Mesothelial cell of epicardium (in vitro differentiated cells): Measurements from ENCODE around the gene ST6GAL1. TPM values are rescaled to one million over a fixed set of nuclear protein-coding genes. Genes with fewer than 3 reads are reported as not detected.
A peak's percentile ranks its signal among the peaks of the same experiment; 100 is the strongest.
"Not testable (repeated sequence)": the region's sequence is repeated elsewhere in the genome, so short reads cannot be mapped to it uniquely, and the experiment has no call there.

Experiments used
- DNase-seq, 2 experiments: peaks; one replicate each; pipeline ENCODE4 v3.0.0; 2021; ENCODE audit warnings: low spot score in 2 of 2; ENCODE audit not compliant: unreplicated experiment in 2 of 2
- H3K27ac Mint-ChIP-seq: 2 replicates; pipeline ENCODE4 v1.8.0; 2021; ENCODE audit warnings: mixed read lengths
- H3K27me3 Mint-ChIP-seq: 2 replicates; pipeline ENCODE4 v1.8.0; 2021; ENCODE audit warnings: low read depth, mixed read lengths
- H3K36me3 Mint-ChIP-seq: 2 replicates; pipeline ENCODE4 v1.8.0; 2021; ENCODE audit warnings: mixed read lengths
- H3K4me1 Mint-ChIP-seq: 2 replicates; pipeline ENCODE4 v1.8.0; 2021; ENCODE audit warnings: mixed read lengths
- H3K4me3 Mint-ChIP-seq: 2 replicates; pipeline ENCODE4 v1.8.0; 2021; ENCODE audit warnings: mild to moderate bottlenecking, moderate library complexity, mixed read lengths
- H3K9me3 Mint-ChIP-seq: 2 replicates; pipeline ENCODE4 v1.8.0; 2021; ENCODE audit warnings: mixed read lengths
- CTCF ChIP-seq: fragments of 200-600 bp; sonication (generic); IDR thresholded peaks from one replicate; pipeline ENCODE4 v1.5.0; 2021; ENCODE audit warnings: antibody characterized with exemption; ENCODE audit not compliant: unreplicated experiment
- total RNA-seq: library from RNA; stranded (reverse); gene quantifications from 3 replicates; pipeline ENCODE4 v1.2.1, GENCODE V29; 2021

The ST6GAL1 gene
- total RNA-seq, 1 donor from 2014 or later, result 50.3 TPM

- no peak for TF ChIP-seq CTCF
- no peak for DNase-seq
- H3K27ac Mint-ChIP-seq, result no peak overlapping the region
- no peaks in the 10 kb centered on the region for H3K27me3 Mint-ChIP-seq
- peaks cover 3% of the 10 kb centered on the region for H3K9me3 Mint-ChIP-seq
- H3K4me1 Mint-ChIP-seq, result peaks cover 10% of the 10 kb centered on the region
- H3K4me3 Mint-ChIP-seq, result no peak overlapping the region
- H3K36me3 Mint-ChIP-seq, result peaks cover 5% of the 10 kb centered on the region
These were observed 68.6 kb downstream of the ST6GAL1 start for GRCh38 chr3:186998937-186999368.

DNA sequence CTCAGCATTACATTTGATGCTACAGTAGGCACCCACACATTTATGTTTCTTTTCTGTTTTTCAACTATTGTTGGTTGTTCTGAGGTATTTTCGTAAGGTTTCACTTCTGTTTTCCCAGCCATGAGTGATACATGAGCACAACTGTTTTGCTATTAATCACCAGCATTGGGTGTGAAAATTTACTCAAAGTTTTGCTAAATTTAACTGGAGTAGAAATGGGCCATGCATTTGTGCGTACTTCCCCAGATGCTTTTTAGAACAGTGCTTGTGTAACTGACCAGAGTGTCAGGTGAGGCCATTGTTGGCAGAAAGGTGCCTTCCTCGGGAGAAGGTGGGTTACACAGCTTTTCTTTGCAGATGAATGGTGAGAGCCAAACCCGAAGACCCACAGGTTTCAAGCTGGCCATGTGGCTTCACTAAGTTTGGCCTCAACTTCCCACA, 70.4 kb downstream of the ST6GAL1 start:
- peaks cover 8% of the 10 kb centered on the region for H3K36me3 Mint-ChIP-seq
- H3K27ac Mint-ChIP-seq, result no peak overlapping the region

GRCh38 chr3:187002915-187003314, 72.6 kb downstream of the ST6GAL1 start:
- Mint-ChIP-seq H3K36me3 (peaks cover 19% of the 10 kb centered on the region), H3K27ac (no peak overlapping the region), H3K4me1 (peaks cover 10% of the 10 kb centered on the region)

More for the DNA sequence above, 70.4 kb downstream of the ST6GAL1 start:
- no peak for TF ChIP-seq CTCF
- no peaks in the 10 kb centered on the region for H3K27me3 Mint-ChIP-seq
- H3K4me3 Mint-ChIP-seq, result no peak overlapping the region
- peaks cover 10% of the 10 kb centered on the region for H3K4me1 Mint-ChIP-seq
- peaks cover 3% of the 10 kb centered on the region for H3K9me3 Mint-ChIP-seq
- no peak for DNase-seq

DNA sequence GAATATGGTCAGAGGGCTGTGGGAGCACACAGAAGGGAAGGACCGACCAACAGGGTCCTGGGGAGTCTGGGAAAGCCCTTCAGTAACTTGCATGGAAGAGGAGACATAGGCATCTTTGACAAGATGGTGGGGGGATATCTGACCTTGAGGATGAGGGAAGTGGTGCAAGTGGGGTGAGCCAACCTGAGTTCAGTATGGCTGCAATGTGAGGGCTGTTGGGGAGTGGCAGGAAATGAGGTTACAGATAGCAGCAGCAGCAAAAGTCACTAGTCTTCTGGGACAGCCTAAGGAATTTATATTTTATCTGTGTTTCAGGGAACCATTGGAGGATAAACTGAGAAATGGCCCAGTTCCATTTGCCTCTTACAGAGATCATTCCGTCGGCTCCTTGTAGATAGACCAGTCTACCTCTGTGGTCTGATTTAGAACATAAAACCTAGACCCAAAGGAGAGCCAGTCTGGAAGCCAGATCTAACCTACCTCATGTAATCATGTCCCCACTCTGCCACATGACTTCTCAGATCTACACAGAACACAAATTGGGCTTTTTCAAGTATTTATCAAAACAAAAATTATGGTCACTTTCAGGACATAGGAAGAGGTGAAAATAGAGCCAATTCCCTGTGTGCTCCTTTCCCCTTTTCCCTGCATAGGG, 75.6 kb downstream of the ST6GAL1 start:
- DNase-seq, result no peak
- Mint-ChIP-seq H3K9me3 (peaks cover 21% of the 10 kb centered on the region), H3K4me3 (no peak overlapping the region), H3K4me1 (peaks cover 16% of the 10 kb centered on the region), H3K27me3 (no peaks in the 10 kb centered on the region), H3K36me3 (peaks cover 26% of the 10 kb centered on the region), H3K27ac (no peak overlapping the region)
- no peak for TF ChIP-seq CTCF

More at GRCh38 chr3:187002915-187003314, 72.6 kb downstream of the ST6GAL1 start:
- Mint-ChIP-seq H3K27me3 (no peaks in the 10 kb centered on the region), H3K9me3 (peaks cover 12% of the 10 kb centered on the region), H3K4me3 (no peak overlapping the region)
- DNase-seq, result no peak
- TF ChIP-seq CTCF, result no peak

GRCh38 chr3:187006864-187007630, 76.7 kb downstream of the ST6GAL1 start:
- no peak for DNase-seq
- Mint-ChIP-seq H3K4me3 (no peak overlapping the region), H3K36me3 (peaks cover 26% of the 10 kb centered on the region), H3K4me1 (peaks cover 14% of the 10 kb centered on the region), H3K27me3 (no peaks in the 10 kb centered on the region), H3K27ac (no peak overlapping the region), H3K9me3 (peaks cover 21% of the 10 kb centered on the region)
- TF ChIP-seq CTCF, result no peak

DNA sequence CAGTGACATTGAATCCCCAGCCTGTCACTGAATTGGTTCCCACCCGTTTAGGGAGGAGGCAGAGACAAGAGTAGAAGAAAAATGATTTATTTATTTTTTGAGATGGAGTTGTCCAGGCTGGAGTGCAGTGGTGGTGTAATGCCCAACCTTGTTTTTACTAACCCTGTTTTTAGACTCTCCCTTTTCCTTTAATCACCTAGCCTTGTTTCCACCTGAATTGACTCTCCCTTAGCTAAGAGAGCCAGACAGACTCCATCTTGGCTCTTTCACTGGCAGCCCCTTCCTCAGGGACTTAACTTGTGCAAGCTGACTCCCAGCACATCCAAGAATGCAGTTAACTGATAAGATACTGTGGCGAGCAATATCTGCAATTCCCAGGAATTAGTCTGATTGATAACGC, 80.1 kb downstream of the ST6GAL1 start:
- Mint-ChIP-seq H3K27ac (peak overlapping the region; percentile 78), H3K9me3 (peaks cover 18% of the 10 kb centered on the region), H3K4me1 (peaks cover 13% of the 10 kb centered on the region), H3K36me3 (peaks cover 30% of the 10 kb centered on the region)
- H3K27me3 Mint-ChIP-seq, DNase-seq, H3K4me3 Mint-ChIP-seq: not testable (repeated sequence)
